ENCODE results near the gene RHPN2. TPM values are rescaled to one million over a fixed set of nuclear protein-coding genes. Genes with fewer than 3 reads are reported as not detected.

The RHPN2 gene
- total RNA-seq, 1 experiment from 2014 or later: 32.8 TPM

GRCh38 chr19:32935629-32936028, 129.1 kb downstream of the RHPN2 start:
- H3K36me3 ChIP-seq (ENCODE audit: low read depth, low read length): no peaks in the 10 kb centered on the region
- CTCF ChIA-PET: no interaction called here

DNA sequence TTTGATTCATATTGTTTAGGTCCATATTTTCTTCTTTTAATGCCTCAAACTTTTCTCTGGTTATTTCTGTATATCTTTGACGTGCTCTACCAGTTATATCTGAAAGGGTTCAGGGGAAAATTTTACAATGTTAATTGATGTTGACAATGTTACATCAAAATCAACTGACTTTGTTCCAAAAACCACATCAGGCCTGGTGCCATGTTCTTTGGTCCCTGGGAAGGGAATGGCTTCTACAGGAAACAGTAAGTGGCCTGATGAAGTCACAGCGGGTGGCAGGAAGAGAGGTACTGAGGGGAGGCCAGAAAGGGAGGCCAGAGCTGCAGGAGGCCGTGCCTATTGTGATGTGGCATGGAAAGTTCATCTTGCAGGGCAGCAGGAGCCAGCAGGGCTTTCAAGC, 131.1 kb downstream of the RHPN2 start:
- Histone ChIP-seq H3K79me2 (ENCODE audit: low read length) (no peaks in the 10 kb centered on the region), H3F3A (ENCODE audit: low read length, unreplicated experiment) (no peaks in the 10 kb centered on the region), H3K9me2 (replicated peaks; ENCODE audit: low read length) (no peaks in the 10 kb centered on the region), H3K4me3 (ENCODE audit: low read length) (no peak overlapping the region), H3K4me1 (ENCODE audit: insufficient read depth, low read length) (peaks cover 12% of the 10 kb centered on the region), H3K27me3 (ENCODE audit: low read length) (no peaks in the 10 kb centered on the region), H2AFZ (ENCODE audit: low read length) (no peak overlapping the region), H3K27ac (ENCODE audit: low read length) (no peak overlapping the region), H3K9ac (ENCODE audit: low read length) (no peak overlapping the region), H4K20me1 (ENCODE audit: low read length) (no peaks in the 10 kb centered on the region), H3K36me3 (ENCODE audit: low read depth, low read length) (no peaks in the 10 kb centered on the region), H3K9me3 (ENCODE audit: low read length) (no peaks in the 10 kb centered on the region), H3K4me2 (ENCODE audit: low read length) (no peak overlapping the region)
- CTCF ChIA-PET: no interaction called here
- POLR2A ChIA-PET (ENCODE audit: unreplicated experiment): no interaction called here
- intact Hi-C loops (cut with micrococcal nuclease): no loop called here
- ATAC-seq: no peak
- TF ChIP-seq EZH2 (IDR thresholded peaks at IDR 0.05; ENCODE audit: low read length, unreplicated experiment): no peak
- no peak for TF ChIP-seq EZH2phosphoT487 (IDR thresholded peaks at IDR 0.05; ENCODE audit: borderline replicate concordance, low read length)
- no peak for TF ChIP-seq CTCF (conservative IDR thresholded peaks at IDR 0.05; ENCODE audit: low read depth, low read length)
- no peak for DNase-seq
- BruUV-seq (replicated peaks): no TSS peak

More at GRCh38 chr19:32935629-32936028, 129.1 kb downstream of the RHPN2 start:
- no peaks in the 10 kb centered on the region for H3K4me1 ChIP-seq (ENCODE audit: insufficient read depth, low read length)
- H3K4me3 ChIP-seq (ENCODE audit: low read length): no peak overlapping the region
- DNase-seq: no peak
- H3K79me2 ChIP-seq (ENCODE audit: low read length): no peaks in the 10 kb centered on the region
- BruUV-seq (replicated peaks): no TSS peak
- POLR2A ChIA-PET (ENCODE audit: unreplicated experiment): no interaction called here
- no peaks in the 10 kb centered on the region for H3K27me3 ChIP-seq (ENCODE audit: low read length)
- ATAC-seq: no peak
- TF ChIP-seq CTCF (conservative IDR thresholded peaks at IDR 0.05; ENCODE audit: low read depth, low read length) (no peak), EZH2phosphoT487 (IDR thresholded peaks at IDR 0.05; ENCODE audit: borderline replicate concordance, low read length) (no peak), EZH2 (IDR thresholded peaks at IDR 0.05; ENCODE audit: low read length, unreplicated experiment) (no peak)
- H3K9me3 ChIP-seq (ENCODE audit: low read length): no peaks in the 10 kb centered on the region
- no peak overlapping the region for H3K27ac ChIP-seq (ENCODE audit: low read length)
- H4K20me1 ChIP-seq (ENCODE audit: low read length): no peaks in the 10 kb centered on the region
- H2AFZ ChIP-seq (ENCODE audit: low read length): no peak overlapping the region
- H3K4me2 ChIP-seq (ENCODE audit: low read length): no peak overlapping the region
- H3F3A ChIP-seq (ENCODE audit: low read length, unreplicated experiment): no peaks in the 10 kb centered on the region
- H3K9me2 ChIP-seq (replicated peaks; ENCODE audit: low read length): no peaks in the 10 kb centered on the region
- intact Hi-C loops (cut with micrococcal nuclease): no loop called here
- no peak overlapping the region for H3K9ac ChIP-seq (ENCODE audit: low read length)

GRCh38 chr19:32930567-32930966, 134.1 kb downstream of the RHPN2 start:
- Histone ChIP-seq H3K36me3 (ENCODE audit: low read depth, low read length) (no peaks in the 10 kb centered on the region), H3K9me3 (ENCODE audit: low read length) (no peaks in the 10 kb centered on the region), H3K4me2 (ENCODE audit: low read length) (no peak overlapping the region), H4K20me1 (ENCODE audit: low read length) (no peaks in the 10 kb centered on the region), H3K27ac (ENCODE audit: low read length) (no peak overlapping the region), H3K79me2 (ENCODE audit: low read length) (no peaks in the 10 kb centered on the region), H3K27me3 (ENCODE audit: low read length) (no peaks in the 10 kb centered on the region), H3K4me1 (ENCODE audit: insufficient read depth, low read length) (peaks cover 17% of the 10 kb centered on the region), H3K9ac (ENCODE audit: low read length) (no peak overlapping the region), H3K9me2 (replicated peaks; ENCODE audit: low read length) (no peaks in the 10 kb centered on the region), H2AFZ (ENCODE audit: low read length) (no peak overlapping the region), H3K4me3 (ENCODE audit: low read length) (no peak overlapping the region), H3F3A (ENCODE audit: low read length, unreplicated experiment) (no peaks in the 10 kb centered on the region)
- ATAC-seq: no peak
- ChIA-PET CTCF (no interaction called here), POLR2A (ENCODE audit: unreplicated experiment) (no interaction called here)
- DNase-seq: no peak
- TF ChIP-seq EZH2 (IDR thresholded peaks at IDR 0.05; ENCODE audit: low read length, unreplicated experiment): no peak
- TF ChIP-seq EZH2phosphoT487 (IDR thresholded peaks at IDR 0.05; ENCODE audit: borderline replicate concordance, low read length): no peak
- TF ChIP-seq CTCF (conservative IDR thresholded peaks at IDR 0.05; ENCODE audit: low read depth, low read length): no peak
- intact Hi-C loops (cut with micrococcal nuclease): no loop called here
- BruUV-seq (replicated peaks): no TSS peak
